Activated naive CD8-positive, alpha-beta T cell (primary cell): Measurements from ENCODE around the gene MYH11.
"Not testable (repeated sequence)": the region's sequence is repeated elsewhere in the genome, so short reads cannot be mapped to it uniquely, and the experiment has no call there.

Source experiments
- H3K27ac Mint-ChIP-seq: one replicate; pipeline ENCODE4 v1.8.0; 2021; ENCODE audit warnings: mixed read lengths
- H3K27me3 Mint-ChIP-seq: one replicate; pipeline ENCODE4 v1.8.0; 2021; ENCODE audit warnings: mixed read lengths
- H3K36me3 Mint-ChIP-seq: one replicate; pipeline ENCODE4 v1.8.0; 2021; ENCODE audit warnings: mixed read lengths
- H3K4me1 Mint-ChIP-seq: one replicate; pipeline ENCODE4 v1.8.0; 2021; ENCODE audit warnings: low read depth, mixed read lengths
- H3K4me3 Mint-ChIP-seq: one replicate; pipeline ENCODE4 v1.8.0; 2021; ENCODE audit warnings: mild to moderate bottlenecking, mixed read lengths
- H3K9me3 Mint-ChIP-seq: one replicate; pipeline ENCODE4 v1.8.0; 2021; ENCODE audit warnings: low read depth, mixed read lengths

Gene MYH11

DNA sequence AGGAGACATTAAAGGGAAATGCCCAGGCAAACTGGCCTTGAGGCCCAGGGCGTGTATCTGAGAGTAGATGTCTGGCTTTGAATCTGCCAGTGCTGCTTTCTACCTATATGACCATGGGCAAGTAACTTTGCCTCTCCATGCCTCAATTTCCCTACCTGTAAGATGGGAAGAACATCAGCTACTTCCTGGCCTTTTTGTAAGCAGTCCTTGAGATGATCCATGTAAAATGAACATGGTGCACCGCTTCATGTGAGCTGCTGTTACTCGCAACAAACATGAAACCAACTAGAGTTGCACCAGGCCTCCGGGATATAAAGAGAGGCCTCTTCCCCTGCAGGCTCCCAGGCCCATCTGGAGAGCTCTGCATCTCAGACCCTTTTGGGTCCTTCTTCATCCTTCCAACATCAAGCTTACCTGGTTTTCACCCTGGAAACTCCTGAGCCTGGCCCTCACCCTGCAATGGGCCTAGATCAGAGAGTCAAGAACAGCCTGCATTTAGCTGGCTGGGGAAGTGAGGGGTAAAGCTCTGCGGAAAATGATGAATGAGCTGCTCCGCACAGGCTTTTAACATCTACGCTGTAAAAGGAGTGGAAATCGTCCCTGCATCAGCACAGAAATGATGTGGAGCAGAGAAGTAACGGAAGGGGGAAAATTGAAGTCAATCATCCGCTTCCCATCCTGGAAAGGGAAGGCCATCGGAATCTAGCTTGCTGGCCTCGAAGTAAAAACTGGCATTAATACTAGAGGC, 2.3 kb upstream of the MYH11 start:
- Mint-ChIP-seq H3K36me3 (no peaks in the 10 kb centered on the region), H3K27me3 (peaks cover 17% of the 10 kb centered on the region), H3K4me1 (peaks cover 6% of the 10 kb centered on the region), H3K27ac (no peak overlapping the region), H3K4me3 (no peak overlapping the region), H3K9me3 (no peaks in the 10 kb centered on the region)

DNA sequence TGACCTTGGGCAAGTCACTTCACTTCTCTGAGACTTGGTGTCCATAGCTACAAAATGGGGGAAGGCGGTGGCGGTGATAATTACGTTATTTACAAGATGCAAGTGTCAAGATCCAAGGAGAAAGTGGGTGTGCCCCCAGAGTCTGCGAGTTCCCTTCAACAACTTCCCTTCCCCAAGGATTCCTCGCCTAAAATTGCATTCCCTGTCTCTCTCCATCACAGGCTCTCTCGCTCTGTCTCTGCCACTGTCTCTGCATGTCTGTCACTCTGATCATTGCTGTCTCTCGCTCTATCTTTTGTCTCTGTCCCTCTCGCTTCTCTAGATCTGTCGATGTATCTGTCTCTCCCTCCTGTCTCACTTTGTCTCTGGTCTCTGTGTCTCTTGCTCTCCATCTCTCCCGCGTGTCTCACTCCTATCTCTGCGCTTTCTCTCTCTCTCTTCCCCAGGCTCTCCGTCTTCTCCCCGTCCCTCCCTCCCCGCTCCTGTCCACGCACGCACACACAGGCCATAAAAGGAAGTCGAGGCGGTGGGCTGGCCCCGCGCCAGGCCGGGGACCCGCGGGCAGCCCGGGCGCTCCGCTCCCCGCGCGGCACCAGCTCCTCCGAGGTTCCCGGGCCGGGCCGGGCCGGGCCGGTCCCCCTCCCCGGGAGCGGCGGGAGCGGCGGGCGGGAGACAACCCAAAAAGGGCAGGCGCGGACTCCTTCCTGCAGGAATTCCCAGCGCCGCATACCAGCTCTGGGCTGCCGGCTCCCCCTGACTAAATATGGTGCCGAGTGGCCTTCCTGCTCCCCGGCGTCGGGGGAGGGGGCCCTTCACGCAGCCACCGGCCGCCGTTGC, 1.1 kb upstream of the MYH11 start:
- no peak overlapping the region for H3K27ac Mint-ChIP-seq
- no peaks in the 10 kb centered on the region for H3K36me3 Mint-ChIP-seq
- peaks cover 17% of the 10 kb centered on the region for H3K27me3 Mint-ChIP-seq
- H3K4me1 Mint-ChIP-seq, result peaks cover 6% of the 10 kb centered on the region
- H3K4me3 Mint-ChIP-seq, result peak overlapping the region; percentile 65
- H3K9me3 Mint-ChIP-seq, result no peaks in the 10 kb centered on the region

DNA sequence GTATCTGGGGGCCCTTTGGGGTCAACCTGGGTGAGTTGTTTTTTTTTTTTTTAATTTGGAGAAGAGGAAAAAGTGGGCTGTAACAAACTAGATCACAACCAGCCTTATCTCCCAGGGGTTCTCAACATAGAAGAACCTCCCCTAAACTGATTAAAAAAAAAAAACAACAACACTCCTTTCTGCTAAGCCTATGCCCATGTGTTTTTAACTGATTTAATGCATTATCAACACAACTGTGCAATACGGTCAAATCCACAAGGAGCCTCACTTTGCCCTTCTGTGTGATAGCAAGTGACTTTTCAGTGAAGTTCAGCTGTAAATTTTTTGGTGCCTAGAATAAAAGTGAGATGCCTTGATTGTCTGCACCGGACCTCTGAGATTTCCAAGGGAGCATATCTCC, 646 bp downstream of the MYH11 start:
- Mint-ChIP-seq H3K27me3 (peaks cover 17% of the 10 kb centered on the region), H3K36me3 (no peaks in the 10 kb centered on the region), H3K27ac (no peak overlapping the region), H3K4me3 (no peak overlapping the region), H3K9me3 (no peaks in the 10 kb centered on the region), H3K4me1 (peaks cover 6% of the 10 kb centered on the region)

DNA sequence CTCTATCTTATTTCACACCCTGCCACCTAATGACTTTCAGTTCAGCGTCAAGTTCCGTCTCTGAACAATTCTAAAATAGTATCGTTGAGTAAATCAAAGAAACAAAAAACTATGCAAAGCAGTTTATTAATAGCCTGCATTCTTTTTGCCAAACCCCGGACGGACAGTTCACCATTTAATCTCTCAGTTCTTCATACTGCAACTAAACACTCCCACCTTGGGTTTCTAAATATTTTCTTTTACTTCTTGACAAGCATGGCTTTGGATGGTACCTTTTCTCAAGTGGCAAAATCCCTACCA, 1.2 kb downstream of the MYH11 start:
- H3K4me3 Mint-ChIP-seq, result no peak overlapping the region
- peaks cover 17% of the 10 kb centered on the region for H3K27me3 Mint-ChIP-seq
- H3K27ac Mint-ChIP-seq, result no peak overlapping the region

DNA sequence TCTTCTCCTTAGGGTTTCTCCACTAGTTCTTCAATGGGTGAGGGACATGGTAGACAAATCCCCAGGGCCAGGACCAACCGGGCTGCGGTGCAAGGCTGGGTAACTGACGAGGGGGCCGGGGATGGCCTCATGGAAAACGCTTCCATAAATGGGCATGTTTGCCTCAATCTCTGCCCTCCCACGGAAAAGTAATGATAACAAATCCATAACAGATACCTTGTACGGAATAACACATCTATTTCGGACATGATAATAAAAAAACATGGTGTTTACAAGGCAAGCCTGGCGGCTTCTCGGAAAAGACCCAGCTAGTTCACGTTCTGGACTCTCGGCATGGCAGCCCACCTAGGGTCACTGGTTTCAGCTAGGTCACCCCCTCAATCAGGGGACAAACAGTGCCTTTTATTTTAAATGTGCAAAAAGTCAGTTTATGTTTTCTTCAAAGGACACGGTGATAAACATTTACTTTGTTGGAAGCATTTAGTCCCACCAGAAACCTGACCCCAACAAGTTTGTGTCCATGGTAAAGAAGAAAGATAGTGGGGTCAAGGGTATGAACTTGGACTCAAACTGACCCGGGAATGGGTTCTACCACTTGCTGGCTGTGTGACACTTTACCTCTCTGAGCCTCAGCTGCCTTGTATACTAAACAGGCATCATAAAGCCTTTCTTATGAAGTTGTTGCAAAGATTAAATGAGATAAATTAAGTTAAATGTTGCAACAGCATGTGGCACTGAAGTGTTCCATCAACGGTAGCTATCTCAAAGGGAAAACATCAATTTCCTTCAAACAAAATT, 1.7 kb downstream of the MYH11 start:
- Mint-ChIP-seq H3K4me3 (no peak overlapping the region), H3K9me3 (no peaks in the 10 kb centered on the region), H3K4me1 (peaks cover 6% of the 10 kb centered on the region), H3K27me3 (peaks cover 17% of the 10 kb centered on the region), H3K27ac (no peak overlapping the region), H3K36me3 (no peaks in the 10 kb centered on the region)

More for the DNA sequence above, 1.2 kb downstream of the MYH11 start:
- Mint-ChIP-seq H3K9me3 (no peaks in the 10 kb centered on the region), H3K36me3 (no peaks in the 10 kb centered on the region), H3K4me1 (peaks cover 6% of the 10 kb centered on the region)

DNA sequence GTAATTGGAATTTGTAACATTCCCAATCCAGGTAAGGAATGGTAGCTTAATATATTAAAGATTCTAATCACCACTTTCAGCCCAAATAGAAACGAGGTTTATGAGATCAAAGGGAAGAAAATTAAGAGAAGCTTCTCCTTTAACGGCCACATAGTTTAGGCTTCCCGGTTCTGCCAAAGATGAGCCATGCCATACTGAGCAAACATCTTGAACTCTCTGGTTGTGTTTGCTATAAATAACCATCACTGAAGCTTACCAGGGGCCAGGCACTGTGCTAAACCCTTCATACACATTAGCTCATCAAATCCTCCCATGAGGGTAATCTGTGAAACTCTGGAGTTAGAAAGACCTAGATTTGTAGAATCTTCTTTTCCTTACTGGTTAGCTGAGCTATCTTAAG, 2.8 kb downstream of the MYH11 start:
- no peaks in the 10 kb centered on the region for H3K36me3 Mint-ChIP-seq
- no peak overlapping the region for H3K27ac Mint-ChIP-seq
- peaks cover 6% of the 10 kb centered on the region for H3K4me1 Mint-ChIP-seq
- no peak overlapping the region for H3K4me3 Mint-ChIP-seq
- H3K9me3 Mint-ChIP-seq, result no peaks in the 10 kb centered on the region
- H3K27me3 Mint-ChIP-seq, result peaks cover 17% of the 10 kb centered on the region

DNA sequence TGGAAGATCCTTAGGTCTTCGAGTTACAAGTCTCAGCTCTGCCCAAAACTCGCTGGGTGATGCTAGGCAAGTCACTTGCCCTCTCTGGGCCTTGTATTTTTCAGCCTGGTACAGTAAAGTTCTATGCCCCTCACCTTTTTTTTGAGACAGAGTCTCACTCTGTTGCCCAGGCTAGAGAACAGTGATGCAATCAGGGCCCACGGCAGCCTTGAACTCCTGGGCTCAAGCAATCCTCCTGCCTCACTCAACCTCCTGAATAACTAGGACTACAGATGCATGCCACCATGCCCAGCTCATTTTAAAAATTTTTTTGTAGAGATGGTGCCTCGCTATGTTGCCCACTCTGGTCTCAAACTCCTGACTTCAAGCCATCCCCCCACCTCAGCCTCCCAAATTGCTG, 3.8 kb downstream of the MYH11 start:
- peaks cover 6% of the 10 kb centered on the region for H3K4me1 Mint-ChIP-seq
- no peaks in the 10 kb centered on the region for H3K36me3 Mint-ChIP-seq
- peaks cover 18% of the 10 kb centered on the region for H3K27me3 Mint-ChIP-seq
- no peak overlapping the region for H3K27ac Mint-ChIP-seq
- no peaks in the 10 kb centered on the region for H3K9me3 Mint-ChIP-seq
- no peak overlapping the region for H3K4me3 Mint-ChIP-seq

DNA sequence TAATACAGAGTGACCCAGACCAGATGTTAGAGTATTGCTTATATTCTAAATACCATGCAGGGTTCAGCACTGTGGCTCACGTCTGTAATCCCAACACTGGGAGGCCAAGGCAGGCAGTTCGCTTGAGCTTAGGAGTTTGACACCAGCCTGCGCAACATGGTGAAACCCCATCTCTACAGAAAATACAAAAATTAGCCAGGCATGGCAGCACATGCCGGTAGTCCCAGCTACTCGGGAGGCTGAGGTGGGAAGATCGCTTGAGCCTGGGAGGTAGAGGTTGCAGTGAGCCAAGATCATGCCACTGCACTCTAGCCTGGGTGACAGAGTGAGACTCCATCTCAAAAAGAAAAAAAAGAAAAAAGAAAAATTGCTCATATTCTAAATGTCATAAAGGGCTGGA, 6.3 kb downstream of the MYH11 start:
- not testable (repeated sequence) for H3K36me3 Mint-ChIP-seq, H3K4me1 Mint-ChIP-seq, H3K9me3 Mint-ChIP-seq, H3K27me3 Mint-ChIP-seq, H3K4me3 Mint-ChIP-seq, H3K27ac Mint-ChIP-seq

DNA sequence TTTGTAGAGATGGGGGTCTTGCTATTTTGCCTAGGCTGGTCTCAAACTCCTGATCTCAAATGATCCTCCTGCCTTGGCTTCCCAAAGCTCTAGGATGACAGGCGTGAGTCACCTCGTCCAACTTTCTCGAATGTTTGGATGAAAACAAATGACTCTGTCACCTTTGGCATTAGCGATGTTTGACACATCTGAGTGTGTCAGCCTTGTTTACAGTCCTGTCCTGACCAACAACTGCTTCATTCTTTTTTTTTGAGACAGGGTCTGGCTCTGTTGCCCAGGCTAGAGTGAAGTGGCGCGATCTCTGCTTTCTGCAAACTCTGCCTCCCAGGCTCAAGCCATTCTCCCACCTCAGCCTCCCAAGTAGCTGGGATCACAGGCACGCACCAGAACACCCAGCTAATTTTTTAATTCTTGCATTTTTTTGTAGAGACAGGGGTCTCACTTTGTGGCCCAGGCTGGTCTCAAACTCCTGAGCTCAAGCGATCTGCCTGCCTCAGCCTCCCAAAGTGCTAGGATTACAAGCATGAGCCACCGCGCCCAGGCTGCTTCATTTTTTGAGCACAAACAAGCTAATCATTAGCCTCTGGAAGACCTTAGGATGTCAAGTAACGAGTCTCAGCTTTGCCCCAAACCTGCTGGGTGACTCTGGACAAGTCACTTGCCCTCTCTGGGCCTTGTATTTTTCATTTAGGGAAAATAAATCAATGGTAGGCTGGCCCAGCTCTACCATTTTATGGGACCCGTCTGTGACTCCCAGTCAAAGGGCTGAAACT, 7.4 kb downstream of the MYH11 start:
- H3K4me1 Mint-ChIP-seq, result no peaks in the 10 kb centered on the region
- H3K36me3 Mint-ChIP-seq, result no peaks in the 10 kb centered on the region
- no peak overlapping the region for H3K4me3 Mint-ChIP-seq
- H3K27me3 Mint-ChIP-seq, result peaks cover 2% of the 10 kb centered on the region
- H3K27ac Mint-ChIP-seq, result no peak overlapping the region
- no peaks in the 10 kb centered on the region for H3K9me3 Mint-ChIP-seq

DNA sequence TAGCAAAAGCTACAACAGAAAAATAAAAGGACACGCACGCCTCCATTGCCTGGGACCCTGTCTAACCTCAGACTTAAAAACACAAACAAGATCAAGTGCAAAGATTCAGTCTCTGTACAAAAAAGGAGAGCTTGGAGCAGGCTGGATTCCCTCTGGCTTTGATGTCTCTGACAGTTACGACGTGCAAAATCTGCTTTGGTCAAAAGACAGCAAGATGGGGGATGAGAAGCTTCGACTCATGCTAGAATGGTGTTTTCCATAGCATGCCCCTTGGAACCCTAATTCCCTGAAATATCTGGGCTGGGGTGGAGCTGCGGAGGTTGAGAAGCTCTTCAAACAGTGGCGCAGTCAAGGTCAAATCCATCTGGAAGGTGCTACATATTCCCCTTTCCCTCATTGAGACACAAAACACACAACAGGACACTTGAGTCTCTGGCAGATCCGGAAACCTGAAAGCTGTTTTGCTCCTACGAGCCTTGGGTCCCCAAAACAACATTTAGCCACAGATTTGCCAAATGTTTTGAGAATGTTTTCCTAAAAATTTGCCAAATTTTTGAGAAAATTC, 9.1 kb downstream of the MYH11 start:
- Mint-ChIP-seq H3K36me3 (no peaks in the 10 kb centered on the region), H3K9me3 (no peaks in the 10 kb centered on the region)

DNA sequence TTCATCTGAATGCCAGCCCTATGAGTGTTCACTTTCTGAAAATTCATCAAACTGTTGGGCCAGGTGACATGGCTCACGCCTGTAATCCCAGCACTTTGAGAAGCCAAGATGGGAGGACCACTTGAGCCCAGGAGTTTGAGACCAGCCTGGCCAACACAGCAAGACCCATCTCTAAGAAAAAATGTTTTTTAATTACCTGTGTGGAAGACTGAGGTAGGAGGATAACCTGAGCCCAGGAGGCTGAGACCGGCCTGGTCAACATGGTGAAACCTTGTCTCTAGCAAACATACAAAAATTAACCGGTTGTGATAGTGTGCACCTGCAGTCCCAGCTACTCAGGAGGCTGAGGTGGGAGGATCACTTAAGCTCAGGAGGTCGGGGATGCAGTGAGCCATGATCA, 10.3 kb downstream of the MYH11 start:
- Mint-ChIP-seq H3K9me3 (no peaks in the 10 kb centered on the region), H3K36me3 (no peaks in the 10 kb centered on the region), H3K27me3 (peaks cover 2% of the 10 kb centered on the region), H3K27ac (no peak overlapping the region), H3K4me3 (no peak overlapping the region), H3K4me1 (no peaks in the 10 kb centered on the region)

More for the DNA sequence above, 9.1 kb downstream of the MYH11 start:
- Mint-ChIP-seq H3K4me3 (no peak overlapping the region), H3K27me3 (peaks cover 2% of the 10 kb centered on the region), H3K27ac (no peak overlapping the region), H3K4me1 (no peaks in the 10 kb centered on the region)

DNA sequence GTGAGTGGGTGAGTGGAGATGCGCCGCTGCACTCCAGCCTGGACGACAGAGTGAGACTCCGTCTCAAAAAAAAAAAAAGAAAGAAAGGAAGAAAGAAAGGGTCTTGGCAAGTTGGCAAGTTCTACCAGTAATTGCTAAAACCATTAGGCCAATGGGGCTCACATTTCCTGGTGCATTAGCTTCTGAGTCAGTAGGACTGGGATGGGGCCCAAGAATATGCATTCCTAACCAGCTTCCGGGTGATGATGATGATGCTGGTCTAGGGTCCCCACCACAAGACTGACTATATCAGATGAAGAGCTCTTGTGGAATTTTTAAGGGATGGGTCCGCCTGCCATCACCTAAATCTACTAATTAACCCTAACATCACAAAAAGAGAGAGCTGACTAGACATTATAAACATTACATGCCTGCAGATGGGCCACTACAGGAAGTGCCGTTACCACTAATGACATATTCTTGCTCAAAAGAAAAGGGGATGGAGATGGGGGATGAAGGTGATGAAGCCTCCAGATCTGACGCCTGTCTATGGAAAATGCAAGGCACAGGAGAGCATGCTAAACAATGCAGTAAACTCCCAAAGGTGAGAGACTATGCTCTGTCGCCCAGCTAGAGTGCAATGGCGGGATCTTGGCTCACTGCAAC, 13.1 kb downstream of the MYH11 start:
- no peaks in the 10 kb centered on the region for H3K4me1 Mint-ChIP-seq
- H3K27ac Mint-ChIP-seq, result no peak overlapping the region
- peaks cover under 1% of the 10 kb centered on the region for H3K27me3 Mint-ChIP-seq
- no peak overlapping the region for H3K4me3 Mint-ChIP-seq
- no peaks in the 10 kb centered on the region for H3K9me3 Mint-ChIP-seq
- H3K36me3 Mint-ChIP-seq, result no peaks in the 10 kb centered on the region

DNA sequence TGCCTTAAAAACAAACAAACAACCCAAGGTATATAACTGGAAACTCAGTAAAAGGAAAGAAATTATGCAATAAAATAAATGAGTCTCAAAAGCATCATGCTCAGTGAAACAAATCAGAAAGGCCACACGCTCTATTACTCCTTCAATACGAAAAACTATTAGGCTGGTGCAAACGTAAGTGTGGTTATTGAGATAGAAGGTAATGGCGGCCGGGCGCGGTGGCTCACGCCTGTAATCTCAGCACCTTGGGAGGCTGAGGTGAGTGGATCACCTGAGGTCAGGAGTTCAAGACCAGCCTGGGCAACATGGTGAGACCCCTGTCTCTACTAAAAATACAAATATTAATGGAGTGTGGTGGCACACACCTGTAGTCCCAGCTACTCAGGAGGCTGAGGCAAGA, 17.6 kb downstream of the MYH11 start:
- not testable (repeated sequence) for H3K27me3 Mint-ChIP-seq

DNA sequence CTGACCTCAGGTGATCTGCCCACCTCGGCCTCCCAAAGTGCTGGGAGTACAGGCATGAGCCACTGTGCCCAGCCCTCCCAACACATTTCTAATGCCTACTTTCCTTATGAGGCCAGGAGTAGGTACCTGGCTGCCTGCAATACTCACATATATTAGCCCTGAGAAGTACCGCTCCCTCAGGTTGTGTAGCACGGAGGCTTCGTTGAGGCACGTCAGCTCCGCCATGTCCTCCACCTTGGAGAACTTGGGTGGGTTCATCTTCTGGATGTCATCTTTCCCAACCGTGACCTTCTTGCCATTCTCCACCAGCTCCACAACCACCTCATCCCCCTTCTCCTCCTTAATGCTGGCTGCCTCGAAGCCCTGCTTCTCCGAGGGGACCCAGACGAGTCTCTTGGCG, 19.1 kb downstream of the MYH11 start:
- Mint-ChIP-seq H3K4me3 (no peak overlapping the region), H3K27ac (no peak overlapping the region), H3K9me3 (no peaks in the 10 kb centered on the region), H3K36me3 (no peaks in the 10 kb centered on the region), H3K27me3 (no peaks in the 10 kb centered on the region), H3K4me1 (no peaks in the 10 kb centered on the region)

More for the DNA sequence above, 17.6 kb downstream of the MYH11 start:
- not testable (repeated sequence) for H3K27ac Mint-ChIP-seq, H3K4me1 Mint-ChIP-seq, H3K4me3 Mint-ChIP-seq, H3K9me3 Mint-ChIP-seq, H3K36me3 Mint-ChIP-seq
